HG03060 (cell line): ENCODE data around the gene AGFG1.

Experiments
- ATAC-seq: cut with Tn5 transposase; IDR thresholded peaks from one replicate; pipeline ENCODE4 v1.9.1; 2021; ENCODE audit warnings: low read depth, moderate number of reproducible peaks; ENCODE audit not compliant: unreplicated experiment

Gene AGFG1

GRCh38 chr2:227460833-227461232, 11.1 kb upstream of the AGFG1 start:
- no peak for ATAC-seq

GRCh38 chr2:227461811-227462461, 10.0 kb upstream of the AGFG1 start:
- peak; percentile 9 for ATAC-seq

GRCh38 chr2:227462462-227462951, 9.4 kb upstream of the AGFG1 start:
- peak; percentile 30 for ATAC-seq

GRCh38 chr2:227462972-227463931, 8.7 kb upstream of the AGFG1 start:
- ATAC-seq = no peak

GRCh38 chr2:227464361-227464760, 7.6 kb upstream of the AGFG1 start:
- no peak for ATAC-seq

GRCh38 chr2:227464851-227465250, 7.1 kb upstream of the AGFG1 start:
- no peak for ATAC-seq

GRCh38 chr2:227466887-227467600, 4.9 kb upstream of the AGFG1 start:
- ATAC-seq = no peak

GRCh38 chr2:227471412-227471811, 544 bp upstream of the AGFG1 start:
- no peak for ATAC-seq

GRCh38 chr2:227472265-227473121, 537 bp downstream of the AGFG1 start:
- peak; percentile 24 for ATAC-seq

GRCh38 chr2:227473122-227473461, 1.1 kb downstream of the AGFG1 start:
- no peak for ATAC-seq

- no peak for ATAC-seq
Observed at GRCh38 chr2:227473806-227474205, 1.9 kb downstream of the AGFG1 start.

- ATAC-seq = no peak
Observed at GRCh38 chr2:227474410-227474809, 2.5 kb downstream of the AGFG1 start.

GRCh38 chr2:227477291-227477690, 5.3 kb downstream of the AGFG1 start:
- ATAC-seq = no peak

- no peak for ATAC-seq
Observed at GRCh38 chr2:227479865-227480475, 8.0 kb downstream of the AGFG1 start.

GRCh38 chr2:227480528-227480927, 8.6 kb downstream of the AGFG1 start:
- ATAC-seq = no peak

- peak; percentile 92 for ATAC-seq
Observed at GRCh38 chr2:227482638-227483340, 10.8 kb downstream of the AGFG1 start.

- ATAC-seq = no peak
Observed at GRCh38 chr2:227485429-227485828, 13.5 kb downstream of the AGFG1 start.

- ATAC-seq = no peak
Observed at GRCh38 chr2:227486688-227487087, 14.7 kb downstream of the AGFG1 start.

- no peak for ATAC-seq
Observed at GRCh38 chr2:227488045-227488444, 16.1 kb downstream of the AGFG1 start.
